GDM1 (cell line): ENCODE measurements around the gene RASSF4.

Experiments used
- DNase-seq: peaks from one replicate; lab custom pipeline; 2025; lab: John Stamatoyannopoulos, UW

RASSF4 gene

GRCh38 chr10:44962870-44963738 is 3.5 kb downstream of the RASSF4 start:
- DNase-seq, result no peak

- DNase-seq, result no peak
Measured at GRCh38 chr10:44963772-44964633, 4.4 kb downstream of the RASSF4 start.

DNA sequence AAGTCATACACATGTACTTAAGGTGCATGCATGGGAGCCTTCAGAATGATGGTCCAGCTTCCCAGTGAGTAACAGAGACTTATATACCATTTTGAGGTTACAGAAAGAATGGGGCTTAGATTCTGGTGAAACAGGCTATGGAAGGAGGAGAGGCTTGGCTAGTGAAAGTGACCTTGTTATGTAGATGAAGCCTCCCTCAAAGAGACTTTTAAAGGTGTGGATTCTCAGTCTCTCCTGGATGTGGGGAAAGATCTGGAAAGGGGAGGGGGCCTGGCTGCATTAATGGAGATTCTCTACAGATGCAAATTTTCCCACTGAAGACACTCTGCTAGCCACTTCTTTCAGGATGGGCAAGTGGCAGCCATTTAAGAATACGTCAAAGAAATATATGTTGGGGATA is 5.5 kb downstream of the RASSF4 start:
- no peak for DNase-seq

- no peak for DNase-seq
Measured at GRCh38 chr10:44965651-44966097, 6.1 kb downstream of the RASSF4 start.

DNA sequence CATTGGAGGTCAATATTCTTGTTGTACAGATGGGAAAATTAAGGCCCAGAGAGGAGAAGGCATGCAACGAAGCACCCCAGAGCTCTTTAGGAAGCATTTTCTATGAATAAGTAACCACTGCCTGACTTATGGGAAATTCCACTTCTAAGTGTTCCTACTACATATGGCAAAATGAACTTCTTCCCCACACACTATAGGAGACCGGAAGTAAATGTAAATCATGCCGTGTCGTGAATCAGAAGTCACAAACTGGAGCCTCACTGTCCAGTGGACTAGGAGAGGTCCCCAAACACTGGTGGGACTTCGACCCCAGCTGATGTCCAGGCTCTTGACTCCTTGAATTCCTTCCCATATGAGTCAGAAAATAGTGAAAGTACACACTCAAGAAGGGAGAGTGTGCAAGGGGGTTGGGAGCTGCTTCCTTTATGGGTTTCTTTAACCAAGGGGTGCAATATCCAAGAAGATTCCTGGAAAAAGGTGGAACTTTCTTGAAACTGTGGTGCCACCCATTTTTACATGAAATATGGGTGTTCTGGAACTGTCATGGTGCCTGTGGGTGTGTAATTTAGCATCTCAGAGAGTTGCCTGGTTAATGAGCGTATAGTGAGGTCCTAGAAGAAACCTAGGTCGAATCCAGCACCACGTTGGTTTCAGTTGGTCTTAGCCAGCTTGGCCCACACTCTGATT is 6.7 kb downstream of the RASSF4 start:
- no peak for DNase-seq

- DNase-seq, result no peak
Measured at GRCh38 chr10:44966816-44967509, 7.4 kb downstream of the RASSF4 start.

DNA sequence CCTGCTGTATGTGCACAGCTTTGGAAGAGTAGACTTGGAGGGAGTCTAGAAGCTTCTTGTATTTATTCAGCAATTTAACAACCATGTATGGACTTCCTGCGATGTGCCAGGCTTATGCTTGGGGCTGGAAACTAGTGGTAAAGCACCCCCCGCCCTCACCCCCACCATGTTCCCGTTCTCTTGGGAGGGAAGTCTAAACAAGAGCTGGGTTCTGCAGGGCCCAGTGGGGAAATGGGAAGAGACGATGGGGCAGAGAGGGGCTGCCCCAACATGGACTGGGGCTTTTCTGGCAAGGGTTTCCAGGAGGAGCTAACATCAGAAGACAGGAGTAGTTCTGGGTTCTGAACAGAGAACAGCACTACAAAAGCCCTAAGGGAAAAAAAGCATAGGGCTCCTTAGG is 8.0 kb downstream of the RASSF4 start:
- no peak for DNase-seq

- peak; percentile 50 for DNase-seq
Measured at GRCh38 chr10:44968091-44968490, 8.5 kb downstream of the RASSF4 start.

GRCh38 chr10:44968500-44969400 is 9.1 kb downstream of the RASSF4 start:
- DNase-seq, result peak; percentile 24

- no peak for DNase-seq
Measured at GRCh38 chr10:44969854-44970253, 10.3 kb downstream of the RASSF4 start.

DNA sequence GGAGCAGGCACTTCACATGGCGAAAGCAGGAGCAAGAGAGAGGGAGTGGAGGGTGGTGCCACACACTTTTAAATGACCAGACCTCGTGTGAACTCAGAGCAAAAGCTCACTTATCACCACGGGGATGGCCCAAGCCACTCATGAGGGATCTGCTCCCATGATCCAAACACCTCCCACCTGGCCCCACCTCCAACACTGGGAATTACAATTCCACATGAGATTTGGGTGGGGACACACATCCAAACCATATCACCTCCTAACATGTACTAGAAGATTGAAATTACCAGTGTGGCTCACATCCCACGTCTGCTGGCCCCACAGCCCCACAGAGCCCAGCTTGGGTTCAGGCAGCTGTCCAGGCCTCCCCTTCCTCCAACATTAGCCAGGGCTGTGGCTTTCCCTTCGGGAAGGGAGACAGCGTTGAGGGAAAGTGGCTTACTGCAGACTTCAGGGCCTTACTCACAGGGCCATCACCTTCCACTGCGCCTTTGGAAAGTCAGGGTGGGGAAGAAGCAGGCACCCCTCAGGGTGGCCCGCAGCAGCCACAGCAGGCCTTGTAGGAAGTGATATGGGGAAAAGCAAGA is 11.3 kb downstream of the RASSF4 start:
- DNase-seq, result no peak

DNA sequence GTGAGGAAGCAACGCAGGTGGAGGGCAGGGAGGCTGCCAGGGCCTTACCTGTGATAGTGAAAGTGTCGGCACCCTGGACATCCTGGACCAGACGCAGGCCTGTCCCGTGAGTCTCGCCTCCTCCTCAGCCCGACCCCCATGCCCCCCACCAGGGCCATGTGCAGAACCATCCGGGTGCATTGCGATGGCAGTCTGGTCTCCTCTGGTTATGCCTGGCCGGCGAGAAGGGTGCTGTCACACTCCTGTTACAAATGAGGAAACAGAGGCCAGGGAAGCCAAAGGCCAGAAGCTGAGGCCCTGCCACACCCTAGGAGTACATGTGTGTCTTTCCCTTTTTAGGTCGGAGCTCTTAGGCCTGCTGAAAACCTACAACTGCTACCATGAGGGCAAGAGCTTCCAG is 11.8 kb downstream of the RASSF4 start:
- DNase-seq, result no peak

DNA sequence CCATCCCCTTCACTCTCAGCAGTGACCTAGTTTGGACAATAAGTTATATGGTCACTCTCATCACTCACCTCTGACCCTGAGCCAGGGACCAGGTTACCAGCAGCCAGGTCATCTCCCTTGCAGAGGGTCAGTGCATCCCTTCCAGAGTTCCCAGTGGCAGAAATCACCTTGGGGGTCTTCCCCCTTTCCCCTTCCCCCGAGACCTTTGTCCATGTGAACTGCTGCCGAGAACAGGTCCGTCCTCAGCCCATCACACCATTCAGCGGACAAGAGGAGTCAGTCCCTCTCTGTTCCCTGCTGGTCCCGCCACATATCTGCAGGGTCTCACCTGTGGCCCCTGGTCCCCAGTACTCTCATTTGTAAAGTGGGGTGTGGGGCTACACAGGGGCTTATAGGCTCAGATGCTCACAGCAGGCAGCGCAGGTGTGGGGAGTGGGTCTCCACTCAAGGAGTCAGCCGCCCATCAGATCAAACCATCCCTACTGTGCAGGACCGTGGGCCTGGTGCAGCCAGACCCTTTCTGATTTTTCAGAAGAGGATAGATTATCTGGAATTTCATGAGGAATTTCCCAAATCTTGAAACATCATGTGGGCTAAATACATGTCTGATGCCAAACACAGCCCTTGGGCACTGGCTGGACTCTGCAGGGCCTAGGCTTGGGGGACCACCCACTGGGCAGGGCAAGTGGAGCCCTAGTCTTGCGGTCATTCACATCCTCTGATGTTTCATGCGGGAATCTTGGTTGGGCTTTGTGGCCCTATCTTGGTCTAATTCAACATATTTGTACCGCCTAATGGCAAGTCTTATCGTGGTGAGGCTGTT is 12.5 kb downstream of the RASSF4 start:
- no peak for DNase-seq

DNA sequence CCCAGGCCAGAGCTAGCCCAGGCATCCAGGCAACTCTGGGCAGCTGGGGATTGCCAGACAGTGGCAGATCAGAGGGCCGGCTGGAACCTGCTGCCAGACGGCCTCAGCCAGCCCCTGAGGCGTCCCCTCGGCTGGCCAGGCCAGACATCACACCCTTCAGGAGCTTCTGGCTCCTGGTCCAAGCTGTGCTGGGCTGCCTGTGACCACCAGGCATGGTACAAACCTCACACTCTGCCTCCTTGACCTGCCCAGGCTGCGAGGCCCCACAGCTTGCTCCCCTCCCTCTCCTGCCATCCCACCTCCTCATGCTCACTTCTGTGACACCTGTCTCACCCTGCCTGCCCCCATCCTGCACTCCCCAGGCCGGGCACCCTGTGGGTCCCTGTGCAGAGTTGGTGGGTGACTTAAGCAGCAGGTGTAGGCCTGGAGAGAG is 13.3 kb downstream of the RASSF4 start:
- DNase-seq, result no peak

DNA sequence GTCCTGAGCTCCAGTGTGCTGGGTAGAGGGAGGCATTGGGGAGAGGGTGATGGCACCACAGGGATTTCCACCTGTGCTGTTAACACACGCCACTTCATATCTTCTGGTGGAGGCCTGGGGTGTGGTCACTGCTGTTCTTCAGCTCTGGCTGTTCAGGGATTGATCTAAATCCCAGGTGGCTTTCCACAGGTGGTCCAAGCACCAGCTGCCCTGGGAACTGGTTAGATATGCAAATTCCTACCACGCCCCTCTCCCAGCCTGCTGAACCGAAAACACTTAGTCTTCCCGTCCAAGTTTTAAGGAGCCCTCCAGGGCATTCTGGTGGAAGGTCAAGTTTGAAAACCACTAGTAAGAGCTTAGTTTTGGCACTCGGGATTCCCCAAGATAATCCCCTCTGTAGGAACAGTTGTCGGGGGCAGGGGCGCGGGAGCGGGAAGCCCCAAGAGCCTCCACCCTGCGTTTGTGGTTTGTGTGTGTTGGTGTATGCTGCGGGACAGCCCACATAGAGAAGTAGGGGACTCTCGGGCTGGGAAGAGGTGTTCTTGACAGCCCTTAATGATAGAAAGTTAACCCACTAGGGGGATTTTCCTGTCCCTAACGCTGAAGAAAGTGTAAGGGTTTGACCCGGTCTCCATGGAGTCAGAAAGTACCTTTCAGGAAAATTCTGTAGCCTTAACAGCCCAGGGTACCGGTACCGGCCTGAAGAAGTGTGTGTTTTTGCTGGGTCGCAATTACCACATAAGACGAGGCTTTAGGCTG is 13.9 kb downstream of the RASSF4 start:
- DNase-seq, result no peak

GRCh38 chr10:44974082-44974627 is 14.6 kb downstream of the RASSF4 start:
- DNase-seq, result no peak

DNA sequence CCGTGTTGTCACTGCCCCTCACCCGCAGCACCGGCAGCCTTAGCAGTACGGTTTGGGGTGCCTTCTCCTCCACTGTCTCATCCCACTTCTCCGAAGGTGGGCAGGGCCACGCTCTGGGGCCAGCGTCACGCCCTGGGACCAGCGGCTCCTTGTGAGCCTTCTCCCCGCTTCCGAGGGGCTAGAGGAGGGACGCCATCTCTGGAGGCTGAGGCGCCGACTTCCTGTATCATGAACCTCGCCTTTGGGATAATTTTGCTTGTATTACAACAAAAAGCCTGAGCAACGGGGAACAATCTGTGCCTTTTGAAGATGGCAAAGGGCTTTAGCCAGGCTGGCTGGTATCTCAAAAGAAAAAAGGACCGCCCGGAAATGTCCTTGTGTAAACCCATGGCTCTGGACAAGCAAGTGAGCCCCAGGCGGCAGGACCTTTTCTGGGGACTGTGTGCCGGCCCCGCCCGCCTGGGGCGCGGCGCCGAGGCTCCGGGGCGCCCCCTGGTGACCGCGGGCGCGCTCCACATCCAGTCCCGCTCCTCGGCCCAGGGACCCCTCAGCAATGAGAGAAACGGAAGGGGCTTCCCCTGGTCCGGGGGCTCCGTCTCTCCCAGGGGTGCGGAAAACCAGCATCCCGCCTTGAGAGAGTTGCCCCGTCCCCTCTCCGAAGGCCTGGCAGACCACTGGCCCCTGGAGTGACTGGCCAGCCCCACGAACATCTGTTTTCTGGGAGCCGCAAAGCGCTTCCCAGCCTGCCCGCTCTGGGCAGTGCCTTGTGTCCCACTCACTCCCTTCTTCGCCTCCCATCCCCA is 15.2 kb downstream of the RASSF4 start:
- peak; percentile 27 for DNase-seq
